ENCODE data around the gene CBX1. TPM values are rescaled to one million over a fixed set of nuclear protein-coding genes. Genes with fewer than 3 reads are reported as not detected.
A peak's percentile ranks its signal among the peaks of the same experiment; 100 is the strongest.

CBX1 gene
- total and polyA plus RNA-seq, 12 donors = 13.2 to 56.3 (median 37.3) TPM

DNA sequence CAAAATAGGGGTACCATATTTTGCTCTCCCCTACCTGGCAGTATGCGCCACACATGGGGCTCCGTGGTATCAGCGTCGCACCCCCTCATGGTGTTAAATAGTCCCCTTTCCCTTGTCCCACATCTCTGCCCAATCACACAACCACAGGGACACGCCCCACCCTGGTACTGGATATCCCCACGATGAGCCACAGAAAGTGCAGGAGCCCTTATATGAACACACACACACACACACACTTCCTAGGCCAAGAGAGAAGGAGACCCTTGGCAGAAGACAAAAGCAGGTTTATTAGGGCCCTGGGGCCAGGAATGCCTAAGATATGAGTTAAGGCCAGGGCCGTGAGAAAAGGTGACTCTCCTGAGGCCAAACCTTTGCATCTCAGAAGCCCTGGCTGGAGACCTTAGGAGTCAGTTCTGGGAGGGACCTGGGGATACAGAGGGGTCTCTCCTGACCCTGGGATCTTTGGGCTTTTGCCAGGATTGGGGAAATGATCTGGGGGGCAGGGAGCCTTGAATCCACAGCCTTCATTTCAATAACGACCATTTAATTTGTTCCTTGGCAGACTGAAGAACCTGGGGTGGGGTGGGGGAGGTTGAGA, 75.3 kb downstream of the CBX1 start:
- peak overlapping the region in 1 of 4 donors; percentile 59 for H3K4me3 ChIP-seq
- no peaks in the 10 kb centered on the region for H3K27me3 ChIP-seq
- peak overlapping the region; percentile 64 to 93 (median 84) for H3K27ac ChIP-seq
- WGBS, 4 donors = 24 to 33% (median 28%) methylated on average over 7 to 8 of the region's 8 CpGs
- H3K9me3 ChIP-seq (replicated peaks in 1 of 3) = no peaks in the 10 kb centered on the region
- peaks cover 30 to 37% of the 10 kb centered on the region in 2 donors for H3K4me1 ChIP-seq (replicated peaks in 1 of 2)
- intact Hi-C loops (cut with DNase I) = loop anchor here (5.0 to 10.0 kb wide), 4 partner anchors 51 to 589 kb away; partner anchors contain the start of genes HOXB7 (in 1 of the 2) and HOXB8 (in 1 of the 2)
- TF ChIP-seq POLR2A (IDR thresholded peaks at IDR 0.05) = no peak
- TF ChIP-seq, protein P1, sequence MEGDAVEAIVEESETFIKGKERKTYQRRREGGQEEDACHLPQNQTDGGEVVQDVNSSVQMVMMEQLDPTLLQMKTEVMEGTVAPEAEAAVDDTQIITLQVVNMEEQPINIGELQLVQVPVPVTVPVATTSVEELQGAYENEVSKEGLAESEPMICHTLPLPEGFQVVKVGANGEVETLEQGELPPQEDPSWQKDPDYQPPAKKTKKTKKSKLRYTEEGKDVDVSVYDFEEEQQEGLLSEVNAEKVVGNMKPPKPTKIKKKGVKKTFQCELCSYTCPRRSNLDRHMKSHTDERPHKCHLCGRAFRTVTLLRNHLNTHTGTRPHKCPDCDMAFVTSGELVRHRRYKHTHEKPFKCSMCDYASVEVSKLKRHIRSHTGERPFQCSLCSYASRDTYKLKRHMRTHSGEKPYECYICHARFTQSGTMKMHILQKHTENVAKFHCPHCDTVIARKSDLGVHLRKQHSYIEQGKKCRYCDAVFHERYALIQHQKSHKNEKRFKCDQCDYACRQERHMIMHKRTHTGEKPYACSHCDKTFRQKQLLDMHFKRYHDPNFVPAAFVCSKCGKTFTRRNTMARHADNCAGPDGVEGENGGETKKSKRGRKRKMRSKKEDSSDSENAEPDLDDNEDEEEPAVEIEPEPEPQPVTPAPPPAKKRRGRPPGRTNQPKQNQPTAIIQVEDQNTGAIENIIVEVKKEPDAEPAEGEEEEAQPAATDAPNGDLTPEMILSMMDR (IDR thresholded peaks at IDR 0.05) = no peak
- no peaks in the 10 kb centered on the region for H3K36me3 ChIP-seq (replicated peaks in 1 of 2)
- peak in 3 of 7 donors; percentile 39 to 50 (median 42) for DNase-seq

DNA sequence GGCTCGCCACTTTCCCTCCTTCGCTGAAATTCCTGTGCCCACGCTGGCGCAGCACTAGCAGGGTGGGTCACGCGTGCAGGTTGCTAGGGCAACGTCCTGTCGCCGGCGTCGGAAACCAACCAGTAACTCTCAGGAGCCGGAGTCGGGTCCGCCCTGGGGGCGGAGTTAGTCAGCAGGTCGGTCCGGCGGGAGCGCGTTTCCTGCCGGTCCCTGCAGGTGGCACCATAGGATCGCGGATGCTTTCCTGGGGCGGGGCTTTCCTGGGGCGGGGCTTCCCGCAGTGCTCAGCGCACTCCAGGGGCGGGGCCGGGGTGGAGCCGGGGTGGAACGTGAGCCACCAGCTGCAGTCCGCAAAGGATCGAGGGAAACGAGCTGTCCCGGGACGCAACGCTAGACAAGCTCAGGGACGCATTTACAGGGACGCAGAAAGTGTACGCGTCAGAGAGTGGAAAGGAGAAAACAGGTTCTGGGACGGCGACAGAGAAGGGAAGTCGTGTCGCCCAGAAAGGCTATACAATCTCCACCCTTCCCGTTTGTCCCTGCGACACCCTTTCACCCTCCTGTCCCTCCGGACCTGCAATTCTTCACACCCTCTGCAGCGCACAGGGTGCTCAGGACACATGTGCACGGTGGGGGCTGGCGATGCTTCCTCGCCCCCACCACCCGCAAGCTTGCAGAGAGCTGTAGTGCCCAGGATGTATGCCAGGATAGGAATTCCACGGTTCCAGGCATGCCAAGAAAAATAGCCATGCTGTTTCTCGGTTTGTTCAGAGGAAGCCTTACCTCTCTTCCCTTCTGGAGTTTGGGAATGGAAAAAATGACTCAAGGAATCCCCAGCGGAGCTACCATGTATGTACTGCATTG, 76.0 kb downstream of the CBX1 start:
- WGBS, 4 donors = 0 to 1% (median 1%) methylated on average over 34 to 56 of the region's 56 CpGs
- Histone ChIP-seq H3K27me3 (no peaks in the 10 kb centered on the region), H3K36me3 (replicated peaks in 1 of 2) (no peaks in the 10 kb centered on the region), H3K4me1 (replicated peaks in 1 of 2) (peaks cover 30 to 37% of the 10 kb centered on the region in 2 donors), H3K4me3 (peak overlapping the region in 2 of 4 donors; percentile 30 to 59), H3K9me3 (replicated peaks in 1 of 3) (no peaks in the 10 kb centered on the region), H3K27ac (peak overlapping the region; percentile 64 to 93 (median 84))
- intact Hi-C loops (cut with DNase I) = loop anchor here (5.0 to 10.0 kb wide), 4 partner anchors 52 to 590 kb away; partner anchors contain the start of genes HOXB7 (in 1 of the 2) and HOXB8 (in 1 of the 2)
- peak; percentile 98 to 99 (median 99) for DNase-seq
- peak in 1 of 2 donors; percentile 85 for TF ChIP-seq POLR2A (IDR thresholded peaks at IDR 0.05)
- TF ChIP-seq, protein P1 (IDR thresholded peaks at IDR 0.05) = peak; percentile 67 to 92 (median 82)

DNA sequence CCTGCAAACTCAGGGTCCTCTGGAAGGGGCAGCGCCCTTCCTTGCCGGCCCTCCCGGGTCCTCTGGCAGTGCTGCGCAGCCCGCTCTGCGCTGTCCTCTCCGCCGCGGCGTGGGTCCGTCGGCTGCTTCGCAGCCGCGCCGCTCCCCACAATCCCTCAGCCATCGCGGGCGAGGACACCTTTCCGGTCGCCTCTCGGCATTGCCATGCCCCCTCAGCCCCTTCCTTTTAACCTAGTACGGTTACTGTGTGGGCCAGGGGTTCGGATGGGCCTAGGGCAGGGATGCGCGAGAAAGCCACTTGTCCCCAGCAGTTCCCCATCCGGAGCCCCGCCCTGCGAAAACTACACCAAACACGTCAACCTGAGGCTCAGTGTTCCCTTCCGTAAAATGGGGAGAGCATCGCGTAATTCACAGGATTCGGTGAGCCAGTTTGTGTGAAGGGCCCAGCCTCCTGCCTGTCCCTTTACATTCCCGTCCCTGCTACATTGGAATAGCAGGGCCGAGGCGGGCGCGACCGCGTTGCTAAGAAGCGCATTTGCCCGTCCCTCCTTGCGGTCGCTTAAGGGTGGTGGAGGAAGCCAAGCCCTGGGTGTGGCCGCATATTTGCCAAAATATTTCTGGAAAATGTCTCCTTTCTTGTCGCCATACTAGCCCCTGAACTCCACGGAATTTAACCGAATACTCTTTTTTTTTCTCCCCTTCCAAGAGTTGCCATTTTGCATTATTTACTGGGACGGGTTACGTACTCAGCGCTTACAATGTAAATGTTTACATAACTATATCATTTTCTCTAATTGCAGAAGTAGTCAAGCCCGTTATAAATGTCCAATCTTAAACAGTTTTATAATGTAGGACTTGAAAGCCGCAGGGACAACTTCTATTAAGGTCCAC, 76.9 kb downstream of the CBX1 start:
- TF ChIP-seq, protein P1 (IDR thresholded peaks at IDR 0.05) = no peak
- no peak for TF ChIP-seq POLR2A (IDR thresholded peaks at IDR 0.05)
- intact Hi-C loops (cut with DNase I) = loop anchor here (5.0 to 10.0 kb wide), 4 partner anchors 53 to 590 kb away; partner anchors contain the start of genes HOXB7 (in 1 of the 2) and HOXB8 (in 1 of the 2)

More for the DNA sequence above, 76.9 kb downstream of the CBX1 start:
- H3K4me1 ChIP-seq (replicated peaks in 1 of 2) = peaks cover 30 to 37% of the 10 kb centered on the region in 2 donors
- H3K4me3 ChIP-seq = peak overlapping the region in 2 of 4 donors; percentile 30 to 57
- 2 to 5% (median 2%) methylated on average over 31 to 54 of the region's 54 CpGs for WGBS, 4 donors
- no peaks in the 10 kb centered on the region for H3K27me3 ChIP-seq
- peak overlapping the region in 4 of 5 donors; percentile 29 to 85 (median 62) for H3K27ac ChIP-seq
- H3K36me3 ChIP-seq (replicated peaks in 1 of 2) = no peaks in the 10 kb centered on the region
- peak; percentile 46 to 70 (median 57) for DNase-seq
- H3K9me3 ChIP-seq (replicated peaks in 1 of 3) = no peaks in the 10 kb centered on the region
